GM10248 (cell line): ENCODE data around the gene WAS.

Experiments
- CTCF ChIA-PET: fragments of 300-600 bp; sonication (Branson Sonifier 250); formaldehyde crosslinking; extraction: SDS; loops from one replicate; lab custom pipeline; 2021; ENCODE audit warnings: antibody characterized with exemption; lab: Yijun Ruan, JAX
- POLR2A ChIA-PET: fragments of 350-650 bp; sonication (Branson Sonifier 250); formaldehyde crosslinking; extraction: SDS; loops from one replicate; lab custom pipeline; 2020; ENCODE audit warnings: antibody characterized with exemption; lab: Yijun Ruan, JAX
- DNase-seq: peaks from one replicate; pipeline ENCODE4 v3.0.0; 2012; ENCODE audit errors: extremely low spot score
- TF ChIP-seq, protein P1 (sequence below): IDR thresholded peaks from 2 replicates; pipeline ENCODE4 v1.5.1; 2012; ENCODE audit warnings: mild to moderate bottlenecking, low read depth; ENCODE audit errors: extremely low read depth, missing control alignments, control extremely low read depth

Gene WAS

DNA sequence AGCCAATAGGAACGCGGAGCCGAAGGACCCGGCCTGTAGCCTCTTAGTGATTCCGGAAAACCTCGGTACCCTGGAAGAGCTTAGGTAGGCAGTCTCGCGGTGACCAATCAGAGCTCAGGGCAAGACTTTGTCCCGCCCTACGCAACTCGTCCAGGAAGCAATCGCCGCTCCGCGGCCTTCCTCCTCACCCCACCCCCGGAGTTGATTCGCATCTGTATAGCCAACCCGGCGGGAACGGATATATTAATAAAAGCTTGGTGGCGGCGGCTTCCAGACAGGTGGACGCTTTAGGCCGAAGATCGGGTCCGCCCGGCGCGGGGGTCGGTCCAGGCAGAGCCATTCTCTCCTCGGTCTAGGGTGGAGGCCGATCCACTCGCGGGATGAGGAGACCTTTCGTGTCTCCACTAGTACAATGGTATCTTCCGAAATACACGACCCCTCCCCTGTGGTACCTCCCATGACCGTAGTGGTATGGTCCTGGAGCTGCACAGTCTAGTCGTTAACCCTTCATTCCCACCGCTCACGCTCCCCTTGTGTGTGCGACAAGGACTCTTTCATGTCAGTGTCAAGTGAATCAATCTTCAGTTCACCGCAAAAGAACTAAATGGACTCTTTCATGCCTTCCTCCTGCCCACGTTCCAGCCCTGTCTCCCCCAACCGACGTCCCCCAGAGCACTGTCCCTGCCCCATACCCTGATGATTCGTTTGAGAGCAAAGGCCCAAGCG is 53.8 kb downstream of the WAS start:
- ChIA-PET POLR2A (interaction anchor here (1.0 kb wide), 1 partner anchor 163 kb away, joined by 3 read pairs; the partner anchor contains the start of gene RBM3), CTCF (no interaction called here)
- TF ChIP-seq, protein P1, sequence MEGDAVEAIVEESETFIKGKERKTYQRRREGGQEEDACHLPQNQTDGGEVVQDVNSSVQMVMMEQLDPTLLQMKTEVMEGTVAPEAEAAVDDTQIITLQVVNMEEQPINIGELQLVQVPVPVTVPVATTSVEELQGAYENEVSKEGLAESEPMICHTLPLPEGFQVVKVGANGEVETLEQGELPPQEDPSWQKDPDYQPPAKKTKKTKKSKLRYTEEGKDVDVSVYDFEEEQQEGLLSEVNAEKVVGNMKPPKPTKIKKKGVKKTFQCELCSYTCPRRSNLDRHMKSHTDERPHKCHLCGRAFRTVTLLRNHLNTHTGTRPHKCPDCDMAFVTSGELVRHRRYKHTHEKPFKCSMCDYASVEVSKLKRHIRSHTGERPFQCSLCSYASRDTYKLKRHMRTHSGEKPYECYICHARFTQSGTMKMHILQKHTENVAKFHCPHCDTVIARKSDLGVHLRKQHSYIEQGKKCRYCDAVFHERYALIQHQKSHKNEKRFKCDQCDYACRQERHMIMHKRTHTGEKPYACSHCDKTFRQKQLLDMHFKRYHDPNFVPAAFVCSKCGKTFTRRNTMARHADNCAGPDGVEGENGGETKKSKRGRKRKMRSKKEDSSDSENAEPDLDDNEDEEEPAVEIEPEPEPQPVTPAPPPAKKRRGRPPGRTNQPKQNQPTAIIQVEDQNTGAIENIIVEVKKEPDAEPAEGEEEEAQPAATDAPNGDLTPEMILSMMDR = no peak
- peak; percentile 91 for DNase-seq

DNA sequence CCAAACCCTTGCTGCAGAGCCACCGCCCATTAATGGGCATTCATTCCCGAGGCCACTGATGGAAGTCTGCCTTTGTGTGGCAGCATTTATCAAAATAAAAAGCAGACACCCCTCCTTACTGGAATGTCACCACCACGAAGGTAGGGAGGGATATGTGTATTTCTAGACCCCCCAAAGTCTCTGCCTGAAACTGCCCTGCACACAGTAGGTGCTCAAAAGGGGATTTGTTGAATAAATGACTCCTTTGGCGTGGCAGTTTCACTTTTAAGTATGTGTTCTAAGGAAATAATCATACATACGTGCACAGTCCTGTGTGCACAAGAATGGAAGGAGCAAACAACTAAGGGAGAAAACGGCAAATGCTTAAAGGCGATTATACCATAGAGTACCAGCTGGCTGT is 54.3 kb downstream of the WAS start:
- TF ChIP-seq, protein P1 = no peak
- DNase-seq = no peak
- POLR2A ChIA-PET = no interaction called here
- CTCF ChIA-PET = no interaction called here
